Endodermal cell (in vitro differentiated cells): ENCODE data around the gene C2orf81. TPM values are rescaled to one million over a fixed set of nuclear protein-coding genes. Genes with fewer than 3 reads are reported as not detected.

ENCODE experiments used
- DNase-seq: peaks from one replicate; pipeline ENCODE4 v3.0.0-alpha.2; 2017
- H3K27ac ChIP-seq: 2 replicates; pipeline ENCODE4 v1.5.1; 2013; ENCODE audit warnings: mild to moderate bottlenecking, low read depth, low read length, moderate library complexity
- H3K27me3 ChIP-seq: 2 replicates; pipeline ENCODE4 v1.6.1; 2013; ENCODE audit warnings: mild to moderate bottlenecking, low read length, moderate library complexity; ENCODE audit not compliant: insufficient read depth, control insufficient read depth, poor library complexity, severe bottlenecking
- H3K36me3 ChIP-seq: 2 replicates; pipeline ENCODE4 v1.7.0; 2013; ENCODE audit warnings: mild to moderate bottlenecking, low read length, moderate library complexity; ENCODE audit not compliant: control insufficient read depth, insufficient read depth
- H3K4me1 ChIP-seq: one replicate; pipeline ENCODE4 v1.7.0; 2013; ENCODE audit warnings: low read length; ENCODE audit not compliant: control insufficient read depth, insufficient read depth
- H3K4me3 ChIP-seq: 2 replicates; pipeline ENCODE4 v1.5.1; 2013; ENCODE audit warnings: mild to moderate bottlenecking, low read length, moderate library complexity
- H3K9ac ChIP-seq: 2 replicates; pipeline ENCODE4 v1.6.1; 2013; ENCODE audit warnings: mild to moderate bottlenecking, low read length, moderate library complexity; ENCODE audit not compliant: poor library complexity, severe bottlenecking; ENCODE audit errors: extremely low read depth
- H3K9me3 ChIP-seq: 2 replicates; pipeline ENCODE4 v1.6.1; 2013; ENCODE audit warnings: mild to moderate bottlenecking, low read length, moderate library complexity; ENCODE audit not compliant: control insufficient read depth
- H3K27ac Mint-ChIP-seq: 2 replicates; pipeline ENCODE4 v1.8.0; 2020; ENCODE audit warnings: mixed read lengths
- H3K27me3 Mint-ChIP-seq: 2 replicates; pipeline ENCODE4 v1.8.0; 2021; ENCODE audit warnings: mild to moderate bottlenecking, mixed read lengths; ENCODE audit not compliant: insufficient read depth
- H3K36me3 Mint-ChIP-seq: 2 replicates; pipeline ENCODE4 v1.8.0; 2020; ENCODE audit warnings: low read depth, mixed read lengths
- H3K4me1 Mint-ChIP-seq: 2 replicates; pipeline ENCODE4 v1.8.0; 2020; ENCODE audit warnings: mixed read lengths
- H3K4me3 Mint-ChIP-seq: 2 replicates; pipeline ENCODE4 v1.8.0; 2020; ENCODE audit warnings: mild to moderate bottlenecking, moderate library complexity, mixed read lengths
- H3K9me3 Mint-ChIP-seq: 2 replicates; pipeline ENCODE4 v1.8.0; 2020; ENCODE audit warnings: mild to moderate bottlenecking, mixed read lengths
- WGBS, 2 experiments: methylation state at CpG; one replicate each; pipeline versions ENCODE4 v1.1.5 to v1.1.7; 2013; ENCODE audit warnings: missing lambda C conversion rate in 2 of 2, mixed read lengths in 1 of 2; ENCODE audit not compliant: insufficient coverage in 1 of 2, insufficient read length in 1 of 2; 5-methylcytosine and 5-hydroxymethylcytosine counted together
- total RNA-seq, 2 donors: library from RNA; stranded (reverse); fragmentation: NEBNext Ultra II Directional in 1 of 2; extraction: Animal tissue kit (Norgen Biotek cat#: 25700) in 1 of 2; gene quantifications; 2 replicates in 1 of 2; 3 replicates in 1 of 2; pipeline ENCODE4 v1.2.1, GENCODE V29; 2021
- TF ChIP-seq, protein P1 (sequence below): fragments of 200-600 bp; sonication (generic); conservative IDR thresholded peaks from 2 replicates; pipeline ENCODE4 v1.5.0; 2021; ENCODE audit warnings: antibody characterized with exemption, mild to moderate bottlenecking

C2orf81 gene
- total RNA-seq, 2 donors from 2014 or later, result 3.8 to 4.8 TPM

DNA sequence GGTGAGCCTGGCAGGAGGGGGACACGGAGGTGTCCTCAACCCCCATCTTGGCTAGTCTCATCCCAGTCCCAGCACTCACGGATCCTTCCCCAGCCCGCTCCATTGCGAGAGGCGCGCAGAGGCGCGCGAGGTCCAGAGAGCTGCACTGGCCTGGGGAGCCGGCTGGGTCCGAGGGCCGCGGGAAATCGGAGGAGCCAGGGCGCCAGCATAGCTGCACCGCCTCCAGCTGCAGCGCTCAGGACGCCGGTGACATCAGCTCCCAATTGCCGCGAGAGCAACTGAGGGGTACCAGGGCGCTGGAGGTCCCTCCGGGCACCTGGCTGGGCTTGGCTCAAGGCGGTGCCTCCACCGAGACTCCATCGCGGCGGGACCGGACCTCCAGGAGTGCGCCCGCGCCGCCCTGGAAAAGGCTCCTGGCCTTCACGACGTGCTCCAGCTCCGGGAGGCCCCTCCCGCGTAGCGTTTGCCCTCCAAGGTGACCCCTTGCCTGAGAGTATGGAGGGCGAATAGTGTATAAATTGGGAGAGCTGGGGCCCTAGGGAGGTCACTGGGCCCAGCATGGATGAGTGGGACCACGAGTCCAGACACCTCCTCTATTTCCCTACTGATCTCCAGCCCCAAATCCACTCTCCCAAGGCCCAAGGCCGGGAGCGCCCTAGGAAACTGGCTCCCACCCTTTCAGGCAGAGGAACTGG lies 14.8 kb upstream of the C2orf81 start:
- Mint-ChIP-seq H3K4me3 (no peak overlapping the region), H3K9me3 (no peaks in the 10 kb centered on the region), H3K27me3 (no peaks in the 10 kb centered on the region), H3K27ac (peak overlapping the region; percentile 82), H3K4me1 (peaks cover 35% of the 10 kb centered on the region), H3K36me3 (peaks cover 50% of the 10 kb centered on the region)
- DNase-seq, result no peak
- no peak overlapping the region for H3K4me3 ChIP-seq
- no peaks in the 10 kb centered on the region for H3K27me3 ChIP-seq
- H3K36me3 ChIP-seq, result peaks cover 70% of the 10 kb centered on the region
- 96% methylated on average over 33 to 43 of the region's 43 CpGs for WGBS, 2 experiments
- peaks cover 12% of the 10 kb centered on the region for H3K4me1 ChIP-seq
- no peak overlapping the region for H3K27ac ChIP-seq
- TF ChIP-seq, protein P1, sequence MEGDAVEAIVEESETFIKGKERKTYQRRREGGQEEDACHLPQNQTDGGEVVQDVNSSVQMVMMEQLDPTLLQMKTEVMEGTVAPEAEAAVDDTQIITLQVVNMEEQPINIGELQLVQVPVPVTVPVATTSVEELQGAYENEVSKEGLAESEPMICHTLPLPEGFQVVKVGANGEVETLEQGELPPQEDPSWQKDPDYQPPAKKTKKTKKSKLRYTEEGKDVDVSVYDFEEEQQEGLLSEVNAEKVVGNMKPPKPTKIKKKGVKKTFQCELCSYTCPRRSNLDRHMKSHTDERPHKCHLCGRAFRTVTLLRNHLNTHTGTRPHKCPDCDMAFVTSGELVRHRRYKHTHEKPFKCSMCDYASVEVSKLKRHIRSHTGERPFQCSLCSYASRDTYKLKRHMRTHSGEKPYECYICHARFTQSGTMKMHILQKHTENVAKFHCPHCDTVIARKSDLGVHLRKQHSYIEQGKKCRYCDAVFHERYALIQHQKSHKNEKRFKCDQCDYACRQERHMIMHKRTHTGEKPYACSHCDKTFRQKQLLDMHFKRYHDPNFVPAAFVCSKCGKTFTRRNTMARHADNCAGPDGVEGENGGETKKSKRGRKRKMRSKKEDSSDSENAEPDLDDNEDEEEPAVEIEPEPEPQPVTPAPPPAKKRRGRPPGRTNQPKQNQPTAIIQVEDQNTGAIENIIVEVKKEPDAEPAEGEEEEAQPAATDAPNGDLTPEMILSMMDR, result no peak
- no peak overlapping the region for H3K9ac ChIP-seq
- no peaks in the 10 kb centered on the region for H3K9me3 ChIP-seq

DNA sequence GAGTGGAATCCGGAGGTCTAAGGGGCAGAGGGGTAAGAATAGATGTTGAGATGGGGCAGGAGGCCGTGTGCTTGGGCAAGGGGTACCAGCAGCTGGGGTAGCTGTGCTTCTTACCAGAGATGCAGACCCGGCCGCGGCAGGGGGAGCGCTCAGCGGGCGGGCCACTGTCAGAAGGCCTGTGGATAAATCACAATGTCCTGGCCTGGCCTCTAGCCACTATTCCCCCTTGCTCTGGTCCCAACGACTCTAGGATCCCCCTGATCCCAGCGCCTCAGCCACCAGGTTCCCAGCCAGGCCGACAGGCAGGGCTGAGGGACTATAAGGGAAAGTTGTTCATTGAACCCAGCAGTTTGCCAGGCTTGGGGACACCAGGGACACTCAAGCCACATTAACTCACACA lies 9.1 kb upstream of the C2orf81 start:
- no peak overlapping the region for H3K4me3 ChIP-seq
- Mint-ChIP-seq H3K36me3 (peaks cover 68% of the 10 kb centered on the region), H3K4me3 (no peak overlapping the region), H3K4me1 (peaks cover 28% of the 10 kb centered on the region), H3K27me3 (no peaks in the 10 kb centered on the region), H3K9me3 (no peaks in the 10 kb centered on the region), H3K27ac (no peak overlapping the region)
- H3K4me1 ChIP-seq, result peaks cover 8% of the 10 kb centered on the region
- H3K9ac ChIP-seq, result no peak overlapping the region
- no peak for DNase-seq
- peaks cover 86% of the 10 kb centered on the region for H3K36me3 ChIP-seq
- 95 to 96% methylated on average over 6 to 11 of the region's 11 CpGs for WGBS, 2 experiments
- TF ChIP-seq, protein P1, result no peak
- H3K27me3 ChIP-seq, result no peaks in the 10 kb centered on the region
- no peaks in the 10 kb centered on the region for H3K9me3 ChIP-seq
- H3K27ac ChIP-seq, result no peak overlapping the region

DNA sequence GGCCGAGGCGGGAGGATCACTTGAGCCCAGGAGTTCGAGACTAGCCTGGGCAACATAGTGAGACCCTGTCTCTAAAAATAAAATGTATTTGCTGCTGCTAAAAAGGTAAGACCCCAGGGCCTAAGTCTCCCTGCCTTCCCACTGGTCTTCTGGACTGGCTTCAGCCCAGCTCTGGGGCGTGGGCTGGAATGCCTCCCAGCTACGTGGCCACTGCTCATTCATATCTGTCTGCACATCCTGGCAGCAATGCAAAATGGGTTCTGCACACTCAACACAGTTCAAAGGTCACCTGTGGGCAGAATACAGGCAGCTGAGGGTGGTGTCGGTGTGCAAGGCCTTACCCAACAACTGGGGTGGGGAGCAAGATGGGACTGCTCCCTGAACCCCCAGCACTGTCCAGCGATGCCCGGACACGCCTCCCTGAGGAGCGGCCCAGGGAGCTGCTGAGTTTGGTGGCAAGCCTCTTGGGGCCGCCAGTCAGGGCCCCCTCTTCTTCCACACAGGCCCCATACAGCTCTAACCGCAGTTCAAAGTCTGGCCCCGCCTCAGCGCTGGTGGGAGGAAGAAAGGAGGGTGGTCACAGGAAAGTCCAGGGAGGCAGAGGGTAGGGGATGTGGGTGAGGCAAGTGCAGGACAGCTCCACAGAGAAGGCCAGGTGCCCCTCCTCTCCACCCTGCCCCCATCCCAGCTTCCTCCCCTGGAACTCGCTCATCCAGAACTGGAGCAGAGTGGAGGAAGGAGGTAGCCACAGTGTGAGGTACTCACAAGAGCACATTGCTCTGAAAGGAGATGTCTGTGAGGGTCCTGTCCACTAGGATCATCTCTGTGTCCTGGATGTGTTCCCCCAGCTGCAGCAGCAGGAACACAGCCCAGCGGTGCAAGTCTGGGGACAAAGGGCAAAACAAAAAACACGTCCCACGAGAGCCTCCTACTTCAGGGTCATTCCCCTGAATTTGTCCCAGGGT lies 8.3 kb upstream of the C2orf81 start:
- Histone ChIP-seq H3K27me3 (no peaks in the 10 kb centered on the region), H3K27ac (no peak overlapping the region), H3K4me1 (peaks cover 8% of the 10 kb centered on the region), H3K9me3 (no peaks in the 10 kb centered on the region), H3K4me3 (no peak overlapping the region), H3K9ac (no peak overlapping the region), H3K36me3 (peaks cover 86% of the 10 kb centered on the region)
- no peak overlapping the region for H3K4me3 Mint-ChIP-seq
- no peaks in the 10 kb centered on the region for H3K27me3 Mint-ChIP-seq
- H3K36me3 Mint-ChIP-seq, result peaks cover 72% of the 10 kb centered on the region
- DNase-seq, result no peak
- H3K27ac Mint-ChIP-seq, result no peak overlapping the region
- peaks cover 35% of the 10 kb centered on the region for H3K4me1 Mint-ChIP-seq
- 91 to 95% methylated on average over 7 to 18 of the region's 18 CpGs for WGBS, 2 experiments
- no peaks in the 10 kb centered on the region for H3K9me3 Mint-ChIP-seq
- TF ChIP-seq, protein P1, result no peak
